ENCODE data around the gene CHPT1. TPM values are rescaled to one million over a fixed set of nuclear protein-coding genes. Genes with fewer than 3 reads are reported as not detected.

CHPT1 gene
- total and polyA plus RNA-seq, 2 of the 13 experiments (the other 11 are each of a cell fraction or from before 2014, with no cell fraction given), result 117 to 178 TPM

DNA sequence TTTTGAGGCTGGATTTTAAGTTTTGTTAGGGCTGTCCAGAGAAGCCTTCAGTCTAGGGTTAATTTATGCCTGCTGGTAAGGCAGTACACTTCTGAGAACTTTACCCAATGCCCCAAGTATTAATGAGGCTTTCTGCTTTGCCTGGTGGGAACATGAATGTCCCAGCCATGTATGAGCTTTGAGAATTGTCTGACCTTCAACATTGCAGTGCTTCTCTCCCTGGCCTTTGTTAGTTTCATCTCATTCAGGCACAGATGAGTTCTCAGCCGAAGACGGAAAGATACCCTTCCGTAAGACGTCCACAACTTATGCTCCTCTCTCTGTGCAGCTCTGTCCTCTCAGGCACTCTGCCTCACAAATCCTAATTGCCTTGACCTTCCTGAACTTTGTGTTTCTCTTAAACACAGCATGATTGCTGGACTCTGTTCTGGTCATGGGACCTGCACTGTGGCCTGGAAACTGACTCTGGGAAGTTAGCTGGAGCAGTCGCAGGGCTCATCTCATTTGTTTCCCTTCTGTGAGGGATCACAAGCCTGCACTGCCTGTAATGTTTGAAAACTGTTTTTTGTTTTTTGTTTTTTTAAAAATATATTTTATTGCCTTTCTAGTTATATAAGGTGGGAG lies 15.7 kb downstream of the CHPT1 start (continued):
- TF ChIP-seq, protein P1, sequence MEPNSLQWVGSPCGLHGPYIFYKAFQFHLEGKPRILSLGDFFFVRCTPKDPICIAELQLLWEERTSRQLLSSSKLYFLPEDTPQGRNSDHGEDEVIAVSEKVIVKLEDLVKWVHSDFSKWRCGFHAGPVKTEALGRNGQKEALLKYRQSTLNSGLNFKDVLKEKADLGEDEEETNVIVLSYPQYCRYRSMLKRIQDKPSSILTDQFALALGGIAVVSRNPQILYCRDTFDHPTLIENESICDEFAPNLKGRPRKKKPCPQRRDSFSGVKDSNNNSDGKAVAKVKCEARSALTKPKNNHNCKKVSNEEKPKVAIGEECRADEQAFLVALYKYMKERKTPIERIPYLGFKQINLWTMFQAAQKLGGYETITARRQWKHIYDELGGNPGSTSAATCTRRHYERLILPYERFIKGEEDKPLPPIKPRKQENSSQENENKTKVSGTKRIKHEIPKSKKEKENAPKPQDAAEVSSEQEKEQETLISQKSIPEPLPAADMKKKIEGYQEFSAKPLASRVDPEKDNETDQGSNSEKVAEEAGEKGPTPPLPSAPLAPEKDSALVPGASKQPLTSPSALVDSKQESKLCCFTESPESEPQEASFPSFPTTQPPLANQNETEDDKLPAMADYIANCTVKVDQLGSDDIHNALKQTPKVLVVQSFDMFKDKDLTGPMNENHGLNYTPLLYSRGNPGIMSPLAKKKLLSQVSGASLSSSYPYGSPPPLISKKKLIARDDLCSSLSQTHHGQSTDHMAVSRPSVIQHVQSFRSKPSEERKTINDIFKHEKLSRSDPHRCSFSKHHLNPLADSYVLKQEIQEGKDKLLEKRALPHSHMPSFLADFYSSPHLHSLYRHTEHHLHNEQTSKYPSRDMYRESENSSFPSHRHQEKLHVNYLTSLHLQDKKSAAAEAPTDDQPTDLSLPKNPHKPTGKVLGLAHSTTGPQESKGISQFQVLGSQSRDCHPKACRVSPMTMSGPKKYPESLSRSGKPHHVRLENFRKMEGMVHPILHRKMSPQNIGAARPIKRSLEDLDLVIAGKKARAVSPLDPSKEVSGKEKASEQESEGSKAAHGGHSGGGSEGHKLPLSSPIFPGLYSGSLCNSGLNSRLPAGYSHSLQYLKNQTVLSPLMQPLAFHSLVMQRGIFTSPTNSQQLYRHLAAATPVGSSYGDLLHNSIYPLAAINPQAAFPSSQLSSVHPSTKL (CRISPR knock-in tag; IDR thresholded peaks at IDR 0.05), result peak; percentile 96
- TF ChIP-seq CC2D1A (CRISPR knock-in tag; IDR thresholded peaks at IDR 0.05) (no peak), ZSCAN12 (CRISPR knock-in tag; IDR thresholded peaks at IDR 0.05) (no peak), TOE1 (CRISPR knock-in tag; IDR thresholded peaks at IDR 0.05) (no peak), MIER2 (CRISPR knock-in tag; IDR thresholded peaks at IDR 0.05) (peak; percentile 63; the same call in 1 of the 2 replicates), ZNF556 (CRISPR knock-in tag; IDR thresholded peaks at IDR 0.05; ENCODE audit: borderline replicate concordance) (no peak; the same call in 1 of the 2 replicates), RBAK (CRISPR knock-in tag; IDR thresholded peaks at IDR 0.05) (no peak), FOXM1 (CRISPR knock-in tag; IDR thresholded peaks at IDR 0.05) (no peak), ZSCAN29 (CRISPR knock-in tag; conservative IDR thresholded peaks at IDR 0.05) (no peak), SMYD3 (CRISPR knock-in tag; IDR thresholded peaks at IDR 0.05) (no peak), KLF16 (CRISPR knock-in tag; IDR thresholded peaks at IDR 0.05) (0 out of 4 replicates have a peak, but pooled peaks of 1 of the 2 experiments have one; percentile 41), MED13 (CRISPR knock-in tag; IDR thresholded peaks at IDR 0.05) (no peak), SIN3A (IDR thresholded peaks at IDR 0.05; ENCODE audit: borderline replicate concordance, low read depth, low read length) (no peak; the same call in 1 of the 2 replicates), SRSF1 (optimal IDR thresholded peaks at IDR 0.05; ENCODE audit: low read depth, low read length) (no peak), ZBTB20 (CRISPR knock-in tag; IDR thresholded peaks at IDR 0.05; ENCODE audit: borderline replicate concordance, low read depth) (peak; percentile 70; the same call in 1 of the 2 replicates), ZNF746 (CRISPR knock-in tag; IDR thresholded peaks at IDR 0.05) (no peak), SETDB1 (CRISPR knock-in tag; IDR thresholded peaks at IDR 0.05; ENCODE audit: borderline replicate concordance) (no peak), THAP11 (CRISPR knock-in tag; IDR thresholded peaks at IDR 0.05) (peak; percentile 56), EEA1 (CRISPR knock-in tag; IDR thresholded peaks at IDR 0.05; ENCODE audit: borderline replicate concordance) (no peak)
- TF ChIP-seq, protein P2, sequence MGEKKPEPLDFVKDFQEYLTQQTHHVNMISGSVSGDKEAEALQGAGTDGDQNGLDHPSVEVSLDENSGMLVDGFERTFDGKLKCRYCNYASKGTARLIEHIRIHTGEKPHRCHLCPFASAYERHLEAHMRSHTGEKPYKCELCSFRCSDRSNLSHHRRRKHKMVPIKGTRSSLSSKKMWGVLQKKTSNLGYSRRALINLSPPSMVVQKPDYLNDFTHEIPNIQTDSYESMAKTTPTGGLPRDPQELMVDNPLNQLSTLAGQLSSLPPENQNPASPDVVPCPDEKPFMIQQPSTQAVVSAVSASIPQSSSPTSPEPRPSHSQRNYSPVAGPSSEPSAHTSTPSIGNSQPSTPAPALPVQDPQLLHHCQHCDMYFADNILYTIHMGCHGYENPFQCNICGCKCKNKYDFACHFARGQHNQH (CRISPR knock-in tag; IDR thresholded peaks at IDR 0.05), result peak; percentile 77; the same call in 1 of the 2 replicates
- TF ChIP-seq, protein P3, sequence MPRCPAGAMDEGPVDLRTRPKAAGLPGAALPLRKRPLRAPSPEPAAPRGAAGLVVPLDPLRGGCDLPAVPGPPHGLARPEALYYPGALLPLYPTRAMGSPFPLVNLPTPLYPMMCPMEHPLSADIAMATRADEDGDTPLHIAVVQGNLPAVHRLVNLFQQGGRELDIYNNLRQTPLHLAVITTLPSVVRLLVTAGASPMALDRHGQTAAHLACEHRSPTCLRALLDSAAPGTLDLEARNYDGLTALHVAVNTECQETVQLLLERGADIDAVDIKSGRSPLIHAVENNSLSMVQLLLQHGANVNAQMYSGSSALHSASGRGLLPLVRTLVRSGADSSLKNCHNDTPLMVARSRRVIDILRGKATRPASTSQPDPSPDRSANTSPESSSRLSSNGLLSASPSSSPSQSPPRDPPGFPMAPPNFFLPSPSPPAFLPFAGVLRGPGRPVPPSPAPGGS (CRISPR knock-in tag; IDR thresholded peaks at IDR 0.05), result no peak
- TF ChIP-seq, protein P4, sequence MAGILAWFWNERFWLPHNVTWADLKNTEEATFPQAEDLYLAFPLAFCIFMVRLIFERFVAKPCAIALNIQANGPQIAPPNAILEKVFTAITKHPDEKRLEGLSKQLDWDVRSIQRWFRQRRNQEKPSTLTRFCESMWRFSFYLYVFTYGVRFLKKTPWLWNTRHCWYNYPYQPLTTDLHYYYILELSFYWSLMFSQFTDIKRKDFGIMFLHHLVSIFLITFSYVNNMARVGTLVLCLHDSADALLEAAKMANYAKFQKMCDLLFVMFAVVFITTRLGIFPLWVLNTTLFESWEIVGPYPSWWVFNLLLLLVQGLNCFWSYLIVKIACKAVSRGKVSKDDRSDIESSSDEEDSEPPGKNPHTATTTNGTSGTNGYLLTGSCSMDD (CRISPR knock-in tag; IDR thresholded peaks at IDR 0.05), result no peak
